Left colon (tissue), 2 donors: ENCODE results near the gene GGCX. TPM values are rescaled to one million over a fixed set of nuclear protein-coding genes. Genes with fewer than 3 reads are reported as not detected.

Source experiments
- ATAC-seq: fragments of 200-7000 bp; cut with Tn5 transposase; one replicate; pipeline ENCODE4 v1.9.1; 2020; ENCODE audit warnings: mild to moderate bottlenecking, moderate library complexity
- DNase-seq, 2 donors: peaks; one replicate each; pipeline ENCODE4 v3.0.0-alpha.2; 2020
- intact Hi-C, 2 donors: fragments of 100-400 bp; cut with DNase I in 1 of 2; cut with micrococcal nuclease in 1 of 2; formaldehyde crosslinking; loops; one replicate each; pipeline versions ENCODE4 v1.11.2 to v1.14.0; 2022; cut with DNase I, micrococcal nuclease
- total RNA-seq, 2 donors: library from RNA; stranded (reverse); fragmentation: NEBNext Ultra II Directional; extraction: Animal tissue kit (Norgen Biotek cat#: 25700); gene quantifications; one replicate each; pipeline ENCODE4 v1.2.1, GENCODE V29; 2021
- donor health status: DM: no; HTN: no; CAD: no.
- donor health status: DM: yes; HTN: yes; CAD: no.

Gene GGCX
- total RNA-seq, 2 donors from 2014 or later, result 25.1 to 27.8 TPM

DNA sequence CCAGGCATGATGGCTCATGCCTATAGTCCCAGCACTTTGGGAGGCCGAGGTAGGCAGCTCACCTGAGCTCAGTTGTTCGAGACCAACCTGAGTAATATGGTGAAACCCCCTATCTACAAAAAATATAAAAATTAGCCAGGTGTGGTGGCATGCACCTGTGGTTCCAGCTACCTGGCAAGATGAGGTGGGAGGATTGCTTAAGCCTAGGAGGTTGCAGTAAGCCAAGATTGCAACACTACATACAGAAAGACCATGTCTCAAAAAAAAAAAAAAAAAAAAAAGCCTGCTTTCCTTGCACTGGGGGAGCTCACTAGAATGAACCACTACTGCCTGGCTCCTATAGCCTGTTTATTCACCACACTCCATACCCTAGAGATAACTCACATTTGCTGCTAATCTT, 29.7 kb downstream of the GGCX start:
- DNase-seq (no peak), ATAC-seq (no peak)
- intact Hi-C loops, result no loop called here

DNA sequence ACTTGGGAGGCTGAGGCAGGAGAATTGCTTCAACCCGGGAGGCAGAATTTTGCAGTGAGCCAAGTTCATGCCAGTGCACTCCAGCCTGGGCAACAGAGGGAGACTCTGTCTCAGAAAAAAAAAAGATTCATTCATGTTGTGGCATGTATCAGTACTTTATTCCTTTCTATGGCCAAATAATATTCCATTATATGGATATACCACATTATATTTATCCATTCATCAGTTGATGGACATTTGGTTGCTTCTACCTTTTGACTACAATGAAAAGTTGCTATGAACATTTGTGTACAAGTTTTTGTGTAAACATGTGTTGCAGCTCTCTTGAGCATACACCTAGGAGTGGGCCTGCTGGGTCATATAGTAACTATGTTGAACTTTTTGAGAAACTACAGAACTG, 31.5 kb downstream of the GGCX start:
- intact Hi-C loops, result no loop called here
- DNase-seq (no peak), ATAC-seq (no peak)

DNA sequence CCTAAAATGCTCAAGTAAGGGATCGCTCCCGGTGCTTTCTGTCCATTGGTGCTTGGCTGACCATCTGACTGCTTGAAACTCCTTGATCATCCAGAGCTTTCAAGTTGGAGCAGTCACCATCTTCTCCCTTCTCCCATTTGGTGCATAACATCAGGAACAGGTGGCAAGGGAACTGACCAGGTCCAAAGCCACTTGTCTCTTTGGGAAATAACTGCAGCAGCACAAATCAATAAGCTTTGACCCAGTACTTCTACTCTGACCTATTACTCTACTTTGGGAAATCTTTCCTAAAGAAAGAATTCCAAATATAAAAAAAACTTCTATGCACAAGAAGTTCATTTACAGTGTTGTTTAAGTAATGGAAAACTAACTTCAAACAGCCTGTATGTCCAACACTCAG, 32.9 kb downstream of the GGCX start:
- intact Hi-C loops, result no loop called here
- no peak for DNase-seq
- ATAC-seq, result no peak

DNA sequence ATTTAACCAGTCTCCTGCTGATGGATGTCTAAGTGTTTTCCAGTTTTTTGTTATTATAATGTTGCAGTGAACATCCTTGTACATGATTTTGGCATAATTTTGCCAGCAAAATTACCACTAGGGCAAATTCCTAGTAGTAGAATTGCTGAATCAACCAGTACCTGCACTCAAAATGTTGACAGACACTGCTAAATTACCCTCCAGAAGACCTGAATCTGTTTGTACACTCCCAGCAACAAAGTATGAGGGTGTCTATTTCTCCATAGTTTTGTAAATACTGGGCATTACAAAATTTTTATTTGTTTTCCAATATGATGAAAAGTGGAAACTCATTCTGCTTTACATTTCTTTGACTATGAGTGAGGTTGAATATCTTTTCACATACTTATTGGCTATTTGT, 33.5 kb downstream of the GGCX start:
- ATAC-seq, result no peak
- no peak for DNase-seq
- intact Hi-C loops, result no loop called here

GRCh38 chr2:85525567-85525966, 35.7 kb downstream of the GGCX start:
- ATAC-seq (no peak), DNase-seq (no peak)
- intact Hi-C loops, result no loop called here

- intact Hi-C loops, result no loop called here
- no peak for ATAC-seq
These were observed 36.3 kb downstream of the GGCX start for GRCh38 chr2:85525029-85525428.

GRCh38 chr2:85524336-85524908, 36.9 kb downstream of the GGCX start:
- intact Hi-C loops, result no loop called here
- ATAC-seq, result peak; percentile 19
- no peak for DNase-seq

More at GRCh38 chr2:85525029-85525428, 36.3 kb downstream of the GGCX start:
- no peak for DNase-seq

GRCh38 chr2:85523903-85524335, 37.4 kb downstream of the GGCX start:
- ATAC-seq, result no peak
- intact Hi-C loops, result no loop called here
- DNase-seq, result no peak

DNA sequence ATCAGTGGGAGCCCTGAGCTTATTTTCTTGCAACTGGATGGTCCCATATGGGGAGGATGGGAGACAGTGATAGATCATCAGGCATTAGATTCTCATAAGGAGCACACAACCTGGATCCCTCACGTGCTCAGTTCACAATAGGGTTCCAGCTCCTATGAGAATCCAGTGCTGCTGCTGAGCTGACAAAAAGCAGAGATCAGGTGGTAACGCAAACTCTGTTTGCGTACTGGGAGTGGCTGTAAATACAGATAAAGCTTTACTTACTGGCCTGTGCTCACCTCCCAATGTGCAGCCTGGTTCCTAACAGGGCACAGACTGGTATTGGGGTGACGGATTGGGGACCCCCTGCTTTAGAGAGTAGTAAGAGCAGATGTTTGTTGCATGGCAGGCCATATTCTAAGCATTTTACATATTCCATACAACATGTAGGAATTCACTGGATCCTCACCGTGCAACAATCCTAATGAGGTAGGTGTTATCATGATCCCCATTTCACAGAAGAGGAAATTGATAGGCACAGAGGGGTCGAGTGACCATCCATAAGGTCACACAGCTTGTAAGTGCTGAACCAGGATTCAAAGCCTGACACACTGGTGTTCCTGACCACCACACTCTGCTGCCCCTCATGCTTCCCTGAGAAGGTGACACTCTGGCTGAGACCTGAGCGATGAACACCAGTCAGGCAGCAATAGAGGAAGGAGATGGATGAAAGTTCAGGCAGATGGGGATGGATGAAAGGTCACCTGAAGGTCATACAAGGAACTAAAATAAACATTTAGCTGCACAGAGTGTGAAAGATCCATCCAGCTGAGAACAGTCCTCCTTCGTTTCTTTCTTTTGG, 38.0 kb downstream of the GGCX start:
- peak; percentile 92 for ATAC-seq
- peak in 1 of 2 donors; percentile 66 for DNase-seq
- intact Hi-C loops, result no loop called here

DNA sequence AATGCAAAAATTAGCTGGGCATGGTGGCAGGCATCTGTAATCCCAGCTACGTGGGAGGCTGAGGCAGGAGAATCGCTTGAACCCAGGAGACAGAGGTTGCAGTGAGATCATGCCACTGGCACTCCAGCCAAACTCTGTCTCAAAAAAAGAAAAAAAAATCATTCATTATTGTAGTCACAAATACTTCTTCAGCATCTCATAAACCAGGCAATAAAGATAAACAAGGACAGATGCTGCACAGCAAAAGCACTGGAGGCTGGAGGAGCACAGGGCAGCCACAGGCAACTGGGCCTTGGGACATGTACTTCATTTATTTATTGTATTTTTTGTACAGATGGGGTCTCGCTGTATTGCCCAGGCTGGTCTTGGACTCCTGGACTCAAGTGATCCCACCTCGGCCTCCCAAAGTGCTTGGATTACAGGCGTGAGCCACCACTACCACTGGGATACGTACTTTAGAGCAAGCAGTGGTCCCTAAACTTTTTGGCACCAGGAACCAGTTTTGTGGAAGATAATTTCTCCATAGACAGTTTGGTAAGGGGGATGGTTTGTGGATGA, 39.1 kb downstream of the GGCX start:
- intact Hi-C loops, result no loop called here
- DNase-seq (no peak), ATAC-seq (no peak)

DNA sequence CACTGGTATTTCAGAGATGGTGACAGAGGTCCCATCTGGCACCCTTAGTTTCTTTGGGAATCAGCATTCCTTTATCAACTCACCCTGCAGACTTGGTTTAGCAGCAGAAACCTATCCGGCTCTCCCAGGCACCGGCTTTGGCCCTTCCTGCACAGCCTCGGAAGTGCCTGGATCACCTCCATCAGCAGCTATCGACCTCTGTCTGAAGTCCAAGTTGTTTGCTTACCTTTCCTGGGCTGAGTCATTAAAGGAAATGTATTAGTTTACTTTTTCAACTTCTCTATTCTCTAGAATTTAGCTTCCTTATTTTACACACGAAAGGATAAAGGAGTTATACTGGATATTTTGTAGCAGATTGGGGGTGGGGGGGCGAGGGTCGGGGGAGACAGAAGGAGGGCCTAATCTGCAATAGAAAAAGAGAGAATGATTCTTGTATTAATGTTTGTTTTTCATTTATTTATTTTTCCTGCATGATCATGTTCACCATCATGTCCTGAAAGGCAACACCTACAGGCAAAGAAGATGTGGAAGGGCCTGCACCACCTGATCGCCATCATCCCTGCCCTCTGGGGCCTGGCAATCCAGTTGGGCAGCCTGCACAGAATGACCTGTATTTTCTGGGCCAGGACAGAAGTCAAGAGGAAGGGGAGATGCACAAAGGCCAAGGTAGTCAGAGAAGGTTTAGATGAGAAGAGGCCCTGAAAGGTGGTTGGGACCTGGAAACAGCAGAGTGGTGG, 44.5 kb downstream of the GGCX start:
- intact Hi-C loops, result no loop called here
- DNase-seq, result peak; percentile 66 to 73
- ATAC-seq, result peak; percentile 88

- intact Hi-C loops, result no loop called here
- no peak for ATAC-seq
- DNase-seq, result no peak
These were observed 47.0 kb downstream of the GGCX start for GRCh38 chr2:85514323-85514722.

DNA sequence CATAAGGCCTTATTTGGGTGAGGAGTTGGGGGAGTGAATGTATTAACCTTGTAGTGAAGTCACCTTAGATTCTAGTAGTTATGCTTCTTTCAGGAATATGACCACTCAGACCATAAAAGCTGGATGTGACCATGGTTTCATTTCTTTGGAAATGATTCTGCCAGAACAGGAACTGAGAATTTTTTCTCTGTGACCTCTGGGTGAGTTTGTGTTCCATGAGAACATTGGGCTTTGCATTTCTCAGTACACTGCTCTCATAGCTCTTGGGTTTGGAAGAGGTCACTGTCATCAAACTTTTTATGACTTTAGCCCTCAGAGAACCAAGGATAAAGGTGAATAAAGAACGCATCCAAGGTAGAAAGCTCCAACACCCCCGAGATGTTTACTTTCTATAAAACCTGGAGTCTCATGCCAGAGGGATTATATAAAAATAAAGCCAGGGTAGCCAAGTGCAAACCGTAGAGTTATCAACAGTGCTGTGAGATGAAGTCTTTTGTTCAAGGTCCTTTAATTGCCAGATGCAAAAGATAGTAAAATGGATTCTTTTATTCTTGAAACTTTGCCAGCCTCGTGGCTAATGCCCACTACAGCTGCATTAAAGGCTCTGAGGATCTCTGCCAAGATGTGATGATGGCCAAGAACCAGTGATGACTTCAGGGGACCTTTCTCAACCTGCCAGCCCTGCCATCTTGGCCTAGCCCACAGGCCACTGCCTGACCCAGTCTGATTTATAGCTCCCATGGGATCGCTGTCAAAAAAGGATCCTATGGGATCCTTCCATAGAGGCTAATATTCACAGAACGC, 50.1 kb downstream of the GGCX start:
- no peak for DNase-seq
- intact Hi-C loops, result no loop called here
- ATAC-seq, result peak; percentile 77

DNA sequence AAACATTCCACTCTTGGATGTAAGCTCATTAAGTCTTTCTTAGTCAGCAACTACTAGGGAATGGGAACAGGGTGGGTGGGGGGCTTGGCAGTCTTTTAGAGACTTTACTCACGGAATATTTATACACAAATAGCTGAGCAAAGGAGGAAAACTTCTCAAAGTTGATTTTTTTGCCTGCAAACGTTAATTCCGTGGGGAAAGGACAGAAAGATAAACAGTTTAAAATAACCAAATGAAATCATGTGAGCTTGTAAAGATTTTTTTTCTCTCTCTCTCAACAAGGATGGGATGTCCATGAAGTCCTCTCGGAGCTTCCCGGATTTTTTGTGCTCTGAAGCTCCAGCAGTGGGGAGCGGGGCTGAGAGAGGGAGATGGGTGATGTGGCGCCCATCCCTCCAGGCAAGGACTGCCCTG, 54.5 kb downstream of the GGCX start:
- ATAC-seq, result no peak
- DNase-seq, result no peak
- intact Hi-C loops, result no loop called here

- intact Hi-C loops, result no loop called here
- ATAC-seq (no peak), DNase-seq (no peak)
These were observed 55.6 kb downstream of the GGCX start for GRCh38 chr2:85505551-85506238.

GRCh38 chr2:85504778-85505261, 56.5 kb downstream of the GGCX start:
- intact Hi-C loops, result no loop called here
- no peak for DNase-seq
- no peak for ATAC-seq

GRCh38 chr2:85503851-85504777, 57.2 kb downstream of the GGCX start:
- no peak for DNase-seq
- intact Hi-C loops, result no loop called here
- no peak for ATAC-seq
